Fibroblast of the aortic adventitia (primary cell): ENCODE measurements around the gene TRPV4. TPM values are rescaled to one million over a fixed set of nuclear protein-coding genes. Genes with fewer than 3 reads are reported as not detected.

ENCODE experiments used
- DNase-seq: peaks from one replicate; pipeline ENCODE4 v3.0.0-alpha.2; 2010; ENCODE audit warnings: low read depth
- H3K4me3 ChIP-seq: 2 replicates; pipeline ENCODE4 v1.5.1; 2011; ENCODE audit warnings: low read depth, mild to moderate bottlenecking, control low read depth, low read length, moderate library complexity
- CTCF ChIP-seq: IDR thresholded peaks from 2 replicates; pipeline ENCODE4 v1.5.1; 2011; ENCODE audit warnings: mild to moderate bottlenecking, low read length, control low read depth, inconsistent platforms; ENCODE audit not compliant: insufficient read depth
- total RNA-seq: library from RNA; depleted of rRNA; stranded (reverse); fragments of >200 nt; gene quantifications from 2 replicates; pipeline ENCODE4 v1.2.3, GENCODE V29; 2012; ENCODE audit warnings: low replicate concordance

The TRPV4 gene
- total RNA-seq, 1 donor, result 2.1 TPM

GRCh38 chr12:109753054-109753401 lies 80.2 kb downstream of the TRPV4 start:
- no peak for DNase-seq
- no peak overlapping the region for H3K4me3 ChIP-seq
- TF ChIP-seq CTCF, result no peak

DNA sequence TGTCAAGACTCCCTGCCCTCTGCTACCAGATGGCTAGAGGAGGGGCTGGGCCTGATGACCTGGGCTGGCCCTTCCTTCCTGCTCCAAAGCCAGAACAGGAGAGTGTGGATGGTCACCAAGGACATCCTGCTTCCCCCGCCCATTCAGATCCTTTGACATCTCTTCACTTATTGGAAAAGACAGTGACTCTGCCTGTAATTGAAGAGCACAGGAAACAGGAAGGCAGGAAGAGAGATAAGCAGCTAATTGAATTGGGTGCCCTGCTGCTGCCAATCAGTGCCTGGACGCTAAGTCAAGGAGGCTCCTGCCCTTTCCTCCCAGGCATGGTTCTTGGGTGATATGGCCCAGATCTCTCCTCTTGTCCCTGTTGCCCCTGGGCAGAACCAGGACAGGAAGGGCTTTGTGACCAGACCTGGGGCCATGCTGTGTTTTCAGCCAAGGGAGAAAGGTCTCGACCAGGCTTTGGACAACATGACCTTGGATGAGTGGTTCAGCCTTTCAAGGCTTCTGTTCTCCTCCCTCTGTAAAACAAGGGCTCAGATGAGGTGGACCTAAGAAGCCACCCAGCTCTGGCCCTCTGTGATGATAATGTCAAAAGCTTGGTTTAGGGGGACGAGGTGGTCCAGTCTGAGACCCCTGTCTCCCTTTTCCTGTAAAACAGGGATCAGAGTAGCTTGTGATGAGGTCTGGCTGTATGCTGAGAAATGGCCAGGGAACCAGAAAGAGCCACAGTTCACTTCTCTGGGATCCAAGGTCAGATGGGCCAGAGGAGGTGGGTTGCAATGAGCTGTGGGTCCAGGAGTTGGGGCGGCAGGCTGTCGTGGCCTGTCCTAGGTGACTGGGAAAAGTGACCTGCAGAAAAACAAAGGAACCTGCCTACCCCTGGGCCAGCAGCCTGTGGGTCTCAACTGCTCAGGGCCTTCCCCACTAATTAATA lies 80.8 kb downstream of the TRPV4 start:
- no peak overlapping the region for H3K4me3 ChIP-seq
- no peak for DNase-seq
- no peak for TF ChIP-seq CTCF

GRCh38 chr12:109744986-109745942 lies 87.9 kb downstream of the TRPV4 start:
- no peak for DNase-seq
- no peak overlapping the region for H3K4me3 ChIP-seq
- TF ChIP-seq CTCF, result no peak

- no peak for TF ChIP-seq CTCF
- no peak for DNase-seq
Observed at GRCh38 chr12:109744026-109744425, 89.2 kb downstream of the TRPV4 start.

GRCh38 chr12:109743076-109743910 lies 89.9 kb downstream of the TRPV4 start:
- TF ChIP-seq CTCF, result no peak
- no peak for DNase-seq

More at GRCh38 chr12:109744026-109744425, 89.2 kb downstream of the TRPV4 start:
- H3K4me3 ChIP-seq, result no peak overlapping the region

DNA sequence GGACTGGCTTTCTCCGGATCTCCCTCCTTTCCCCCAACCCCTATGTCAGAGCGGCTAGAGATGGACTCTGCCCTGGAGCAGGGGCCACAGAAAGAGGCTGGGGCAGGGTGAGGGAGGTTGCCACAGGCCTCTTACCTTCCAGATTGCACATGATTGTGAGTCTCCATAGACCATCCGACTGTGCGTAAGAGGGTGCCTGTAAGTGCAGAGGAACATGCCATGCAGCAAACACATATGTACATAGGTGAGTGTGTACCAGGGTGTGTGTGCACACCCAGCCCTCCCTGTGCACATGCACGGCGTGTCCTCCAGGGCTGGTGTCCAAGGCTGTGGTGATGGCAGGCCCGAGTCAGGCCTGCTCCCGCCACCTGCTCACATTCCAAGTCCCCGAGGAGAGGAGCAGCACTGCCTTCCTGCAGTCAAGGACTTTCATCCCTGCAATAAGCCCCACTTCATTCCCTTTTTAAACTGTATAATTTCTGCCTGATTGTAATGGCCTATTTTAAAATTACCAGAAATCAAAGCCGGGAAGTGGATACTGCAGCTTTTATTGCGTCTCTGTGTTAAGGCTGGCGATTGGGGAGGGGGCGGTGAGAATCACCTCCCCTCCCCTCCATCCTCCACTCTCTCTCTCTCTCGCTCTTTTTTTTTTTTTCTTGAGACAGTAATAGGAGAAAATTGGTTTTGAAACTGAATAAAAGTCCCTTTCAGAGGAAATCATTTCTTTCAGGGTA lies 91.1 kb downstream of the TRPV4 start:
- no peak overlapping the region for H3K4me3 ChIP-seq
- no peak for DNase-seq
- TF ChIP-seq CTCF, result no peak

More at GRCh38 chr12:109743076-109743910, 89.9 kb downstream of the TRPV4 start:
- H3K4me3 ChIP-seq, result no peak overlapping the region
